Thyroid gland (tissue), 4 donors: ENCODE measurements around the gene THOC1.

Experiments used
- POLR2A ChIP-seq, 2 donors: fragments of 450-650 bp; IDR thresholded peaks; one replicate each; pipeline ENCODE4 v1.6.1; 2017; ENCODE audit warnings: antibody characterized with exemption in 2 of 2, mild to moderate bottlenecking in 2 of 2, moderate library complexity in 1 of 2
- TF ChIP-seq, protein P1 (sequence below), 6 experiments: fragments of 200-600 bp in 3 of 6; fragments of 450-650 bp in 3 of 6; sonication (generic) in 3 of 6; IDR thresholded peaks; one replicate each; pipeline ENCODE4 v1.5.1; 2016 to 2019; ENCODE audit warnings: antibody characterized with exemption in 6 of 6, mild to moderate bottlenecking in 2 of 6, inconsistent platforms in 1 of 6, moderate library complexity in 1 of 6

DNA sequence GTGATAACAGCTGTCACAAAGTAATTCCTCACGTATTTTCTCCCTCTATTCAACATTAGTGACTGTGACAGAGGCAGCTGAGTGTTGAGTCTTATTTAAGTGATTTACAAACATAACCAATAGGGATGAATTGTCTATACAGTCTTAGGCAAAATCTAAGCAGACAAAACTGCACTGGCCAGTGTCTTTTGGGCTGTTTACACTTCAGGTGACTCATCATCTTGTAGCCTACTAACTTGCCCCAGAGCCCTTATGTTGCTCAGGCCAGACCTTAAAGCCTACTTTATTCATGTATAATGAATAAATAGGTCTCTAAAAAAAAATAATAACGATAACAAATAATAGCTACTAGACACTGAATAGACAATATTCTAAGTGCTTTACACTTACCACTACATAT, 17.2 kb downstream of the THOC1 start:
- TF ChIP-seq, protein P1, sequence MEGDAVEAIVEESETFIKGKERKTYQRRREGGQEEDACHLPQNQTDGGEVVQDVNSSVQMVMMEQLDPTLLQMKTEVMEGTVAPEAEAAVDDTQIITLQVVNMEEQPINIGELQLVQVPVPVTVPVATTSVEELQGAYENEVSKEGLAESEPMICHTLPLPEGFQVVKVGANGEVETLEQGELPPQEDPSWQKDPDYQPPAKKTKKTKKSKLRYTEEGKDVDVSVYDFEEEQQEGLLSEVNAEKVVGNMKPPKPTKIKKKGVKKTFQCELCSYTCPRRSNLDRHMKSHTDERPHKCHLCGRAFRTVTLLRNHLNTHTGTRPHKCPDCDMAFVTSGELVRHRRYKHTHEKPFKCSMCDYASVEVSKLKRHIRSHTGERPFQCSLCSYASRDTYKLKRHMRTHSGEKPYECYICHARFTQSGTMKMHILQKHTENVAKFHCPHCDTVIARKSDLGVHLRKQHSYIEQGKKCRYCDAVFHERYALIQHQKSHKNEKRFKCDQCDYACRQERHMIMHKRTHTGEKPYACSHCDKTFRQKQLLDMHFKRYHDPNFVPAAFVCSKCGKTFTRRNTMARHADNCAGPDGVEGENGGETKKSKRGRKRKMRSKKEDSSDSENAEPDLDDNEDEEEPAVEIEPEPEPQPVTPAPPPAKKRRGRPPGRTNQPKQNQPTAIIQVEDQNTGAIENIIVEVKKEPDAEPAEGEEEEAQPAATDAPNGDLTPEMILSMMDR (IDR thresholded peaks at IDR 0.05), result no peak
- TF ChIP-seq POLR2A (IDR thresholded peaks at IDR 0.05), result no peak
